GM23338 (cell line): ENCODE measurements around the gene UQCC2. TPM values are rescaled to one million over a fixed set of nuclear protein-coding genes. Genes with fewer than 3 reads are reported as not detected.

Source experiments
- ATAC-seq: fragments of 200-7000 bp; cut with Tn5 transposase; 3 replicates; pipeline ENCODE4 v1.9.1; 2020
- DNase-seq: peaks from one replicate; pipeline ENCODE4 v3.0.0-alpha.2; 2015; ENCODE audit warnings: low spot score
- H2AFZ ChIP-seq: fragments of 200-600 bp; sonication (generic); 2 replicates; pipeline ENCODE4 v1.8.0; 2016; ENCODE audit warnings: antibody characterized with exemption, mild to moderate bottlenecking, moderate library complexity
- H3F3A ChIP-seq: fragments of 200-600 bp; sonication (generic); replicated peaks from 2 replicates; pipeline ENCODE4 v1.8.0; 2017; ENCODE audit warnings: antibody characterized with exemption, mixed run types, low read depth
- H3K27ac ChIP-seq: fragments of 200-600 bp; sonication (generic); 2 replicates; pipeline ENCODE4 v1.6.1; 2016; ENCODE audit warnings: low read depth
- H3K27me3 ChIP-seq: fragments of 200-600 bp; sonication (generic); 2 replicates; pipeline ENCODE4 v1.8.0; 2016; ENCODE audit warnings: mild to moderate bottlenecking, mixed run types, moderate library complexity; ENCODE audit not compliant: insufficient read depth
- H3K36me3 ChIP-seq: fragments of 200-600 bp; sonication (generic); 2 replicates; pipeline ENCODE4 v1.8.0; 2016; ENCODE audit warnings: mild to moderate bottlenecking; ENCODE audit not compliant: insufficient read depth
- H3K4me1 ChIP-seq: fragments of 200-600 bp; sonication (generic); 2 replicates; pipeline ENCODE4 v1.8.0; 2016; ENCODE audit warnings: mild to moderate bottlenecking, moderate library complexity; ENCODE audit not compliant: insufficient read depth
- H3K4me2 ChIP-seq: fragments of 200-600 bp; sonication (generic); 2 replicates; pipeline ENCODE4 v1.7.1; 2017; ENCODE audit warnings: mixed run types
- H3K4me3 ChIP-seq: fragments of 200-600 bp; sonication (generic); 2 replicates; pipeline ENCODE4 v1.6.1; 2016; ENCODE audit warnings: mixed run types
- H3K79me2 ChIP-seq: fragments of 200-600 bp; sonication (generic); replicated peaks from 2 replicates; pipeline ENCODE4 v1.8.0; 2017; ENCODE audit warnings: mild to moderate bottlenecking; ENCODE audit not compliant: insufficient read depth
- H3K9me2 ChIP-seq: fragments of 200-600 bp; sonication (generic); 2 replicates; pipeline ENCODE4 v1.8.0; 2017; ENCODE audit not compliant: insufficient read depth
- H4K20me1 ChIP-seq: fragments of 200-600 bp; sonication (generic); replicated peaks from 2 replicates; pipeline ENCODE4 v1.8.0; 2017; ENCODE audit warnings: mild to moderate bottlenecking; ENCODE audit not compliant: insufficient read depth
- H3K27ac Mint-ChIP-seq: 2 replicates; pipeline ENCODE4 v1.8.0; 2020; ENCODE audit warnings: inconsistent platforms, mild to moderate bottlenecking, moderate library complexity, mixed read lengths
- H3K27me3 Mint-ChIP-seq: 3 replicates; pipeline ENCODE4 v1.8.0; 2022; ENCODE audit warnings: low read depth, mild to moderate bottlenecking, moderate library complexity, mixed read lengths, inconsistent platforms; ENCODE audit not compliant: insufficient read depth, poor library complexity
- H3K36me3 Mint-ChIP-seq: 3 replicates; pipeline ENCODE4 v1.8.0; 2021; ENCODE audit warnings: low read depth, mild to moderate bottlenecking, inconsistent platforms, moderate library complexity, mixed read lengths
- H3K4me1 Mint-ChIP-seq: 3 replicates; pipeline ENCODE4 v1.8.0; 2020; ENCODE audit warnings: mild to moderate bottlenecking, inconsistent platforms, mixed read lengths
- H3K4me3 Mint-ChIP-seq: 3 replicates; pipeline ENCODE4 v1.8.0; 2021; ENCODE audit warnings: moderate library complexity, mild to moderate bottlenecking, inconsistent platforms, mixed read lengths
- H3K9me3 Mint-ChIP-seq: 3 replicates; pipeline ENCODE4 v1.8.0; 2020; ENCODE audit warnings: moderate library complexity, mild to moderate bottlenecking, inconsistent platforms, mixed read lengths
- CREB1 ChIP-seq: fragments of 250-450 bp; sonication (Bioruptor Pico); IDR thresholded peaks from 2 replicates; pipeline ENCODE4 v1.5.0; 2020; ENCODE audit warnings: low read depth, mild to moderate bottlenecking, moderate library complexity
- EZH2 ChIP-seq: fragments of 200-600 bp; sonication (generic); IDR thresholded peaks from one replicate; pipeline ENCODE4 v1.8.0; 2017; ENCODE audit warnings: antibody characterized with exemption, mild to moderate bottlenecking, low read depth; ENCODE audit not compliant: unreplicated experiment
- JUNB ChIP-seq: IDR thresholded peaks from one replicate; pipeline ENCODE4 v1.6.1; 2016; ENCODE audit warnings: antibody characterized with exemption; ENCODE audit not compliant: unreplicated experiment
- NANOG ChIP-seq: IDR thresholded peaks from 2 replicates; pipeline ENCODE4 v1.6.1; 2016; ENCODE audit warnings: antibody characterized with exemption, borderline replicate concordance
- POLR2AphosphoS5 ChIP-seq: IDR thresholded peaks from 2 replicates; pipeline ENCODE4 v1.6.1; 2016; ENCODE audit warnings: antibody characterized with exemption, low read depth
- STAT1 ChIP-seq: IDR thresholded peaks from one replicate; pipeline ENCODE4 v1.6.1; 2016; ENCODE audit warnings: antibody characterized with exemption; ENCODE audit not compliant: unreplicated experiment
- ZNF114 ChIP-seq: fragments of 250-450 bp; sonication (Bioruptor Pico); IDR thresholded peaks from 2 replicates; pipeline ENCODE4 v1.5.0; 2020; ENCODE audit warnings: mild to moderate bottlenecking, moderate library complexity
- ZNF331 ChIP-seq: fragments of 250-450 bp; sonication (Bioruptor Pico); IDR thresholded peaks from 2 replicates; pipeline ENCODE4 v1.5.0; 2020; ENCODE audit warnings: low read depth, mild to moderate bottlenecking, moderate library complexity
- polyA plus RNA-seq: library from polyadenylated mRNA; unstranded; fragments of >200 nt; fragmentation: Nextera tagmentation; extraction: Ambion mirVana; gene quantifications from 2 replicates; pipeline ENCODE4 v1.2.1, GENCODE V29; 2016
- total RNA-seq: library from RNA; depleted of rRNA; stranded (reverse); fragments of >200 nt; shearing (Covaris generic); gene quantifications from 2 replicates; pipeline ENCODE4 v1.2.3, GENCODE V29; 2014
- TF ChIP-seq, protein P1 (sequence below): fragments of 250-450 bp; sonication (Bioruptor Pico); IDR thresholded peaks from 2 replicates; pipeline ENCODE4 v1.5.0; 2020; ENCODE audit warnings: mild to moderate bottlenecking, moderate library complexity
- TF ChIP-seq, protein P2 (sequence below): IDR thresholded peaks from one replicate; pipeline ENCODE4 v1.6.1; 2018; ENCODE audit warnings: antibody characterized with exemption; ENCODE audit not compliant: unreplicated experiment
- TF ChIP-seq, protein P3 (sequence below): IDR thresholded peaks from 2 replicates; pipeline ENCODE4 v1.6.1; 2016; ENCODE audit warnings: antibody characterized with exemption
- TF ChIP-seq, protein P4 (sequence below), 2 experiments: fragments of 200-600 bp in 1 of 2; sonication (generic) in 1 of 2; conservative IDR thresholded peaks; 2 replicates each; pipeline versions ENCODE4 v1.5.1 to v1.6.1; 2016 to 2017; ENCODE audit warnings: antibody characterized with exemption in 2 of 2, low read depth in 2 of 2, mild to moderate bottlenecking in 2 of 2, moderate library complexity in 1 of 2

The UQCC2 gene
- total and polyA plus RNA-seq, 2 experiments from 2014 or later, result 48.9 to 379 TPM

DNA sequence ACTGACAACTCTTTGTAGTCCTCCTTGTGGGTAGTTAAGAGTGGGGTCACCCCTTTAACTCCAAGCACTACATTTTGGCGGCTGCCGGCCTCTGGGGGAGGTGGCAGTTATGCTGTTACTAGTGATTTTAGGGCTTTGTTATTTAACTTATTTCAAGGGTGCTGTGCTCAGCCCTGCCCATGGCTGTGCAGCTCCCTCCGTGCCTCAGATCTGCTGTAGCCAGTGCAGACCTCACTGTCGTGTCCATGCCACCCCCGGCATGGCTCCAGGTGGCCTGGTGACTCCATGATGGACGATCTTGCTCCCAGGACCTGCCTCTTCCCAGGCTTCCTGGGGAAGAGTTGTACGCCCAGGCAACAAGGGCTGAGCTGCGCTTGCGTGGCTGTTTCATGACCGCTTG, 15.4 kb downstream of the UQCC2 start:
- TF ChIP-seq, protein P1, sequence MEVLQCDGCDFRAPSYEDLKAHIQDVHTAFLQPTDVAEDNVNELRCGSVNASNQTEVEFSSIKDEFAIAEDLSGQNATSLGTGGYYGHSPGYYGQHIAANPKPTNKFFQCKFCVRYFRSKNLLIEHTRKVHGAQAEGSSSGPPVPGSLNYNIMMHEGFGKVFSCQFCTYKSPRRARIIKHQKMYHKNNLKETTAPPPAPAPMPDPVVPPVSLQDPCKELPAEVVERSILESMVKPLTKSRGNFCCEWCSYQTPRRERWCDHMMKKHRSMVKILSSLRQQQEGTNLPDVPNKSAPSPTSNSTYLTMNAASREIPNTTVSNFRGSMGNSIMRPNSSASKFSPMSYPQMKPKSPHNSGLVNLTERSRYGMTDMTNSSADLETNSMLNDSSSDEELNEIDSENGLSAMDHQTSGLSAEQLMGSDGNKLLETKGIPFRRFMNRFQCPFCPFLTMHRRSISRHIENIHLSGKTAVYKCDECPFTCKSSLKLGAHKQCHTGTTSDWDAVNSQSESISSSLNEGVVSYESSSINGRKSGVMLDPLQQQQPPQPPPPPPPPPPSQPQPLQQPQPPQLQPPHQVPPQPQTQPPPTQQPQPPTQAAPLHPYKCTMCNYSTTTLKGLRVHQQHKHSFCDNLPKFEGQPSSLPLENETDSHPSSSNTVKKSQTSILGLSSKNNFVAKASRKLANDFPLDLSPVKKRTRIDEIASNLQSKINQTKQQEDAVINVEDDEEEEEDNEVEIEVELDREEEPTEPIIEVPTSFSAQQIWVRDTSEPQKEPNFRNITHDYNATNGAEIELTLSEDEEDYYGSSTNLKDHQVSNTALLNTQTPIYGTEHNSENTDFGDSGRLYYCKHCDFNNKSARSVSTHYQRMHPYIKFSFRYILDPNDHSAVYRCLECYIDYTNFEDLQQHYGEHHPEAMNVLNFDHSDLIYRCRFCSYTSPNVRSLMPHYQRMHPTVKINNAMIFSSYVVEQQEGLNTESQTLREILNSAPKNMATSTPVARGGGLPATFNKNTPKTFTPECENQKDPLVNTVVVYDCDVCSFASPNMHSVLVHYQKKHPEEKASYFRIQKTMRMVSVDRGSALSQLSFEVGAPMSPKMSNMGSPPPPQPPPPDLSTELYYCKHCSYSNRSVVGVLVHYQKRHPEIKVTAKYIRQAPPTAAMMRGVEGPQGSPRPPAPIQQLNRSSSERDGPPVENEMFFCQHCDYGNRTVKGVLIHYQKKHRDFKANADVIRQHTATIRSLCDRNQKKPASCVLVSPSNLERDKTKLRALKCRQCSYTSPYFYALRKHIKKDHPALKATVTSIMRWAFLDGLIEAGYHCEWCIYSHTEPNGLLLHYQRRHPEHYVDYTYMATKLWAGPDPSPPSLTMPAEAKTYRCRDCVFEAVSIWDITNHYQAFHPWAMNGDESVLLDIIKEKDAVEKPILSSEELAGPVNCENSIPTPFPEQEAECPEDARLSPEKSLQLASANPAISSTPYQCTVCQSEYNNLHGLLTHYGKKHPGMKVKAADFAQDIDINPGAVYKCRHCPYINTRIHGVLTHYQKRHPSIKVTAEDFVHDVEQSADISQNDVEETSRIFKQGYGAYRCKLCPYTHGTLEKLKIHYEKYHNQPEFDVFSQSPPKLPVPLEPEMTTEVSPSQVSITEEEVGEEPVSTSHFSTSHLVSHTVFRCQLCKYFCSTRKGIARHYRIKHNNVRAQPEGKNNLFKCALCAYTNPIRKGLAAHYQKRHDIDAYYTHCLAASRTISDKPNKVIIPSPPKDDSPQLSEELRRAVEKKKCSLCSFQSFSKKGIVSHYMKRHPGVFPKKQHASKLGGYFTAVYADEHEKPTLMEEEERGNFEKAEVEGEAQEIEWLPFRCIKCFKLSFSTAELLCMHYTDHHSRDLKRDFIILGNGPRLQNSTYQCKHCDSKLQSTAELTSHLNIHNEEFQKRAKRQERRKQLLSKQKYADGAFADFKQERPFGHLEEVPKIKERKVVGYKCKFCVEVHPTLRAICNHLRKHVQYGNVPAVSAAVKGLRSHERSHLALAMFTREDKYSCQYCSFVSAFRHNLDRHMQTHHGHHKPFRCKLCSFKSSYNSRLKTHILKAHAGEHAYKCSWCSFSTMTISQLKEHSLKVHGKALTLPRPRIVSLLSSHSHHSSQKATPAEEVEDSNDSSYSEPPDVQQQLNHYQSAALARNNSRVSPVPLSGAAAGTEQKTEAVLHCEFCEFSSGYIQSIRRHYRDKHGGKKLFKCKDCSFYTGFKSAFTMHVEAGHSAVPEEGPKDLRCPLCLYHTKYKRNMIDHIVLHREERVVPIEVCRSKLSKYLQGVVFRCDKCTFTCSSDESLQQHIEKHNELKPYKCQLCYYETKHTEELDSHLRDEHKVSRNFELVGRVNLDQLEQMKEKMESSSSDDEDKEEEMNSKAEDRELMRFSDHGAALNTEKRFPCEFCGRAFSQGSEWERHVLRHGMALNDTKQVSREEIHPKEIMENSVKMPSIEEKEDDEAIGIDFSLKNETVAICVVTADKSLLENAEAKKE (CRISPR knock-in tag), result no peak
- TF ChIP-seq ZNF331 (CRISPR knock-in tag), result no peak
- TF ChIP-seq, protein P2, sequence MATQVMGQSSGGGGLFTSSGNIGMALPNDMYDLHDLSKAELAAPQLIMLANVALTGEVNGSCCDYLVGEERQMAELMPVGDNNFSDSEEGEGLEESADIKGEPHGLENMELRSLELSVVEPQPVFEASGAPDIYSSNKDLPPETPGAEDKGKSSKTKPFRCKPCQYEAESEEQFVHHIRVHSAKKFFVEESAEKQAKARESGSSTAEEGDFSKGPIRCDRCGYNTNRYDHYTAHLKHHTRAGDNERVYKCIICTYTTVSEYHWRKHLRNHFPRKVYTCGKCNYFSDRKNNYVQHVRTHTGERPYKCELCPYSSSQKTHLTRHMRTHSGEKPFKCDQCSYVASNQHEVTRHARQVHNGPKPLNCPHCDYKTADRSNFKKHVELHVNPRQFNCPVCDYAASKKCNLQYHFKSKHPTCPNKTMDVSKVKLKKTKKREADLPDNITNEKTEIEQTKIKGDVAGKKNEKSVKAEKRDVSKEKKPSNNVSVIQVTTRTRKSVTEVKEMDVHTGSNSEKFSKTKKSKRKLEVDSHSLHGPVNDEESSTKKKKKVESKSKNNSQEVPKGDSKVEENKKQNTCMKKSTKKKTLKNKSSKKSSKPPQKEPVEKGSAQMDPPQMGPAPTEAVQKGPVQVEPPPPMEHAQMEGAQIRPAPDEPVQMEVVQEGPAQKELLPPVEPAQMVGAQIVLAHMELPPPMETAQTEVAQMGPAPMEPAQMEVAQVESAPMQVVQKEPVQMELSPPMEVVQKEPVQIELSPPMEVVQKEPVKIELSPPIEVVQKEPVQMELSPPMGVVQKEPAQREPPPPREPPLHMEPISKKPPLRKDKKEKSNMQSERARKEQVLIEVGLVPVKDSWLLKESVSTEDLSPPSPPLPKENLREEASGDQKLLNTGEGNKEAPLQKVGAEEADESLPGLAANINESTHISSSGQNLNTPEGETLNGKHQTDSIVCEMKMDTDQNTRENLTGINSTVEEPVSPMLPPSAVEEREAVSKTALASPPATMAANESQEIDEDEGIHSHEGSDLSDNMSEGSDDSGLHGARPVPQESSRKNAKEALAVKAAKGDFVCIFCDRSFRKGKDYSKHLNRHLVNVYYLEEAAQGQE, result no peak
- TF ChIP-seq EZH2, result no peak
- TF ChIP-seq STAT1, result no peak
- TF ChIP-seq, protein P3, sequence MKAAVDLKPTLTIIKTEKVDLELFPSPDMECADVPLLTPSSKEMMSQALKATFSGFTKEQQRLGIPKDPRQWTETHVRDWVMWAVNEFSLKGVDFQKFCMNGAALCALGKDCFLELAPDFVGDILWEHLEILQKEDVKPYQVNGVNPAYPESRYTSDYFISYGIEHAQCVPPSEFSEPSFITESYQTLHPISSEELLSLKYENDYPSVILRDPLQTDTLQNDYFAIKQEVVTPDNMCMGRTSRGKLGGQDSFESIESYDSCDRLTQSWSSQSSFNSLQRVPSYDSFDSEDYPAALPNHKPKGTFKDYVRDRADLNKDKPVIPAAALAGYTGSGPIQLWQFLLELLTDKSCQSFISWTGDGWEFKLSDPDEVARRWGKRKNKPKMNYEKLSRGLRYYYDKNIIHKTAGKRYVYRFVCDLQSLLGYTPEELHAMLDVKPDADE, result no peak
- TF ChIP-seq CREB1 (CRISPR knock-in tag), result no peak
- TF ChIP-seq POLR2AphosphoS5, result no peak
- TF ChIP-seq, protein P4, sequence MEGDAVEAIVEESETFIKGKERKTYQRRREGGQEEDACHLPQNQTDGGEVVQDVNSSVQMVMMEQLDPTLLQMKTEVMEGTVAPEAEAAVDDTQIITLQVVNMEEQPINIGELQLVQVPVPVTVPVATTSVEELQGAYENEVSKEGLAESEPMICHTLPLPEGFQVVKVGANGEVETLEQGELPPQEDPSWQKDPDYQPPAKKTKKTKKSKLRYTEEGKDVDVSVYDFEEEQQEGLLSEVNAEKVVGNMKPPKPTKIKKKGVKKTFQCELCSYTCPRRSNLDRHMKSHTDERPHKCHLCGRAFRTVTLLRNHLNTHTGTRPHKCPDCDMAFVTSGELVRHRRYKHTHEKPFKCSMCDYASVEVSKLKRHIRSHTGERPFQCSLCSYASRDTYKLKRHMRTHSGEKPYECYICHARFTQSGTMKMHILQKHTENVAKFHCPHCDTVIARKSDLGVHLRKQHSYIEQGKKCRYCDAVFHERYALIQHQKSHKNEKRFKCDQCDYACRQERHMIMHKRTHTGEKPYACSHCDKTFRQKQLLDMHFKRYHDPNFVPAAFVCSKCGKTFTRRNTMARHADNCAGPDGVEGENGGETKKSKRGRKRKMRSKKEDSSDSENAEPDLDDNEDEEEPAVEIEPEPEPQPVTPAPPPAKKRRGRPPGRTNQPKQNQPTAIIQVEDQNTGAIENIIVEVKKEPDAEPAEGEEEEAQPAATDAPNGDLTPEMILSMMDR (conservative IDR thresholded peaks at IDR 0.05; ENCODE audit: low read depth in 2 of 2), result no peak
- no peak for TF ChIP-seq NANOG
- no peak for TF ChIP-seq ZNF114 (CRISPR knock-in tag)
- TF ChIP-seq JUNB, result no peak
- no peak for ATAC-seq
- Histone ChIP-seq H3K79me2 (0 out of 2 replicates have a peak, but pooled peaks cover 3% of the 10 kb centered on the region), H3K36me3 (peaks cover 14% of the 10 kb centered on the region; the same call in 1 of the 2 replicates), H4K20me1 (peaks cover 6% of the 10 kb centered on the region), H3K27ac (no peak overlapping the region), H3K4me2 (no peak overlapping the region), H3K4me1 (0 out of 2 replicates have a peak, but pooled peaks cover 2% of the 10 kb centered on the region), H3K4me3 (no peak overlapping the region), H2AFZ (no peak overlapping the region), H3K27me3 (no peaks in the 10 kb centered on the region), H3K9me2 (no peaks in the 10 kb centered on the region), H3F3A (0 out of 2 replicates have a peak, but pooled peaks cover 3% of the 10 kb centered on the region)
- no peaks in the 10 kb centered on the region for H3K9me3 Mint-ChIP-seq
- no peak for DNase-seq
- peaks cover 33% of the 10 kb centered on the region for H3K4me1 Mint-ChIP-seq
- H3K36me3 Mint-ChIP-seq, result peaks cover 66% of the 10 kb centered on the region
- no peak overlapping the region for H3K4me3 Mint-ChIP-seq
- peak overlapping the region; percentile 59; the same call in 1 of the 2 replicates for H3K27ac Mint-ChIP-seq
- H3K27me3 Mint-ChIP-seq, result peaks cover 20% of the 10 kb centered on the region
